Tracheal epithelial cell (primary cell): ENCODE measurements around the gene SLC35F5. TPM values are rescaled to one million over a fixed set of nuclear protein-coding genes. Genes with fewer than 3 reads are reported as not detected.

ENCODE experiments used
- total RNA-seq: library from RNA; depleted of rRNA; stranded (reverse); fragments of >200 nt; gene quantifications from 2 replicates; pipeline ENCODE4 v1.2.1, GENCODE V29; 2014

Gene SLC35F5, protein sequence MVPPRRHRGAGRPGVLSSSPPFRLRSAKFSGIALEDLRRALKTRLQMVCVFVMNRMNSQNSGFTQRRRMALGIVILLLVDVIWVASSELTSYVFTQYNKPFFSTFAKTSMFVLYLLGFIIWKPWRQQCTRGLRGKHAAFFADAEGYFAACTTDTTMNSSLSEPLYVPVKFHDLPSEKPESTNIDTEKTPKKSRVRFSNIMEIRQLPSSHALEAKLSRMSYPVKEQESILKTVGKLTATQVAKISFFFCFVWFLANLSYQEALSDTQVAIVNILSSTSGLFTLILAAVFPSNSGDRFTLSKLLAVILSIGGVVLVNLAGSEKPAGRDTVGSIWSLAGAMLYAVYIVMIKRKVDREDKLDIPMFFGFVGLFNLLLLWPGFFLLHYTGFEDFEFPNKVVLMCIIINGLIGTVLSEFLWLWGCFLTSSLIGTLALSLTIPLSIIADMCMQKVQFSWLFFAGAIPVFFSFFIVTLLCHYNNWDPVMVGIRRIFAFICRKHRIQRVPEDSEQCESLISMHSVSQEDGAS
- 149 and 173 TPM in 2 replicates for total RNA-seq

DNA sequence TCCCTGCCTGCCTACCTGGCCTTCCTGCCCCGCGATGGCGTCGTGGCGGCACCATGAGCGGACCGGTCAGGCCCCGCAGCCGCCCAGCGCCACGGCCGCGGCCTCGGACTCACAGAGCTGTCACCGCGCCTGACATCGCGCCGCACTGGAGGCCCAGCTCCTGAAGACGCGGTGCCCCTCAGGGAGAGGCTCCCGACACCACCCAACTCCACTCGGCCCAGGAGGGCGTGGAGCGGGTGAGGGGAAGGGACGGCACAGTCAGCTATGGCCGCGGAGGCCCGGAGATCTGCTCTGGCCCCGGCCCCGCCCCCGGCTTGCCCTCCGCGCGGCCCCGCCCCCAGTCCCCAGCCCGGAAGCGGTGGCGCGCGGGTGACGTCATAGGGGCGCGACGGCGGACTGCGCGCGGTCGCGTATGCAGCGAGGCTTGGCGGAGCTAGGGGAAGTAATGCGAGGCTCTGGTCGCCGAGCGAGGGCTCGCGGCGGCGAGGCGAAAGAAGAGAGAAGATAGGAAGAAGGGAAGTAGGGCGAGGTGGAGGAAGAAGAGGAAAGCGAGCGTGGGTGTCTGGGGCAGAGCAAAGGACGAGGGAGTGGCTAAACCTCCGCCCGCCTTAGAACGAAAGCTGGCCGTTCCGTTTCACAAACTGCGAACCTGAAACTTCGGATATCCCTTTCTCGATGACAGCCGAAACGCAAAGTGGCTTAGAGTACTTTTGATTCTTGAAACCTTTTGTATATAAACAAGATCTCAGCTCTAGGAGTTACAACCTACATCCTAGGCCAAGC is at the start of gene SLC35F5:
TSS of gene SLC35F5 (minus strand) at position 288 of the 783 bp plus-strand sequence. CDS start at position 55, 233 bp downstream.

Other genes starting within 250 kb of the SLC35F5 start
- gene RABL2A, start 129.4 kb downstream of the SLC35F5 start, total RNA-seq = 3.8 and 3.9 TPM in 2 replicates
- 178 and 290 TPM in 2 replicates for gene ACTR3, start 133.4 kb upstream of the SLC35F5 start, total RNA-seq